HCT116 (cell line): ENCODE results near the gene LRIG3.

Experiments
- CEBPB ChIP-seq: IDR thresholded peaks from 2 replicates; pipeline ENCODE4 v1.6.1; 2012; ENCODE audit warnings: low read depth
- EZH2 ChIP-seq: fragments of 200-600 bp; sonication (generic); IDR thresholded peaks from 2 replicates; pipeline ENCODE4 v1.6.1; 2017; ENCODE audit warnings: antibody characterized with exemption, mixed run types
- POLR2A ChIP-seq: IDR thresholded peaks from 2 replicates; pipeline ENCODE4 v1.7.0; 2011; ENCODE audit warnings: borderline replicate concordance; ENCODE audit not compliant: insufficient read depth, insufficient read length; ENCODE audit errors: extremely low read depth
- POLR2AphosphoS5 ChIP-seq: IDR thresholded peaks from 2 replicates; pipeline ENCODE4 v1.6.1; 2011; ENCODE audit warnings: mild to moderate bottlenecking, low read depth, low read length, moderate library complexity
- RAD21 ChIP-seq: IDR thresholded peaks from 2 replicates; pipeline ENCODE4 v1.6.1; 2012; ENCODE audit warnings: low read depth, mild to moderate bottlenecking
- SP1 ChIP-seq: IDR thresholded peaks from 2 replicates; pipeline ENCODE4 v1.6.1; 2012; ENCODE audit warnings: low read depth
- TF ChIP-seq, protein P1 (sequence below), 3 experiments: fragments of 200-600 bp in 1 of 3; sonication (generic) in 1 of 3; IDR thresholded peaks in 2 of 3; conservative IDR thresholded peaks in 1 of 3; 2 replicates each; pipeline ENCODE4 v1.5.1; 2012 to 2017; ENCODE audit warnings: low read depth in 2 of 3, low read length in 2 of 3, antibody characterized with exemption in 1 of 3, borderline replicate concordance in 1 of 3, control low read depth in 1 of 3, mild to moderate bottlenecking in 1 of 3, mixed read lengths in 1 of 3, mixed run types in 1 of 3, moderate library complexity in 1 of 3; ENCODE audit not compliant: insufficient read depth in 1 of 3
- TF ChIP-seq, protein P2 (sequence below): IDR thresholded peaks from 2 replicates; pipeline ENCODE4 v1.6.1; 2012; ENCODE audit warnings: low read depth

DNA sequence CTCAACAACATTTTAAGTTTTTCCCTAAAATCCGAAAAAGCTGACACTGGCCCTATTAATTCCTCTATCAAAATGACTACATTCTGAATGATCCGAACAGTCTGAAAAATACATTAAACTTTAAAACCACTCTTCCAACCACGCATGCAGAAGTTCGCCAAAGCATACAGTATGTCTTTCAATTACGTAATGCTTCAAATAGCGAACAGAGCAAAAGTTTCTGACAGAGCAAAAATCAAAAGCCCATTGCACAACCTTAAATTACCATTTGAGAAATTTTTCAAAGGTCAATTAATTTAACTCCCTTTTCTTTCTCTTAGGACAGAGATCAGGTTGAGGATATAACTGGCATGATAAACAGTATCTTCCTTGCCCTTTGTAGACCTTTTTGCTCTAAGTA is 33.2 kb downstream of the LRIG3 start:
- TF ChIP-seq, protein P1, sequence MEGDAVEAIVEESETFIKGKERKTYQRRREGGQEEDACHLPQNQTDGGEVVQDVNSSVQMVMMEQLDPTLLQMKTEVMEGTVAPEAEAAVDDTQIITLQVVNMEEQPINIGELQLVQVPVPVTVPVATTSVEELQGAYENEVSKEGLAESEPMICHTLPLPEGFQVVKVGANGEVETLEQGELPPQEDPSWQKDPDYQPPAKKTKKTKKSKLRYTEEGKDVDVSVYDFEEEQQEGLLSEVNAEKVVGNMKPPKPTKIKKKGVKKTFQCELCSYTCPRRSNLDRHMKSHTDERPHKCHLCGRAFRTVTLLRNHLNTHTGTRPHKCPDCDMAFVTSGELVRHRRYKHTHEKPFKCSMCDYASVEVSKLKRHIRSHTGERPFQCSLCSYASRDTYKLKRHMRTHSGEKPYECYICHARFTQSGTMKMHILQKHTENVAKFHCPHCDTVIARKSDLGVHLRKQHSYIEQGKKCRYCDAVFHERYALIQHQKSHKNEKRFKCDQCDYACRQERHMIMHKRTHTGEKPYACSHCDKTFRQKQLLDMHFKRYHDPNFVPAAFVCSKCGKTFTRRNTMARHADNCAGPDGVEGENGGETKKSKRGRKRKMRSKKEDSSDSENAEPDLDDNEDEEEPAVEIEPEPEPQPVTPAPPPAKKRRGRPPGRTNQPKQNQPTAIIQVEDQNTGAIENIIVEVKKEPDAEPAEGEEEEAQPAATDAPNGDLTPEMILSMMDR (IDR thresholded peaks at IDR 0.05 in 2 of 3, conservative IDR thresholded peaks at IDR 0.05 in 1 of 3; ENCODE audit: borderline replicate concordance in 1 of 3, insufficient read depth in 1 of 3, low read depth in 2 of 3, low read length in 2 of 3) = no peak
- no peak for TF ChIP-seq SP1
- no peak for TF ChIP-seq EZH2
- TF ChIP-seq POLR2A = no peak
- no peak for TF ChIP-seq POLR2AphosphoS5
- TF ChIP-seq, protein P2, sequence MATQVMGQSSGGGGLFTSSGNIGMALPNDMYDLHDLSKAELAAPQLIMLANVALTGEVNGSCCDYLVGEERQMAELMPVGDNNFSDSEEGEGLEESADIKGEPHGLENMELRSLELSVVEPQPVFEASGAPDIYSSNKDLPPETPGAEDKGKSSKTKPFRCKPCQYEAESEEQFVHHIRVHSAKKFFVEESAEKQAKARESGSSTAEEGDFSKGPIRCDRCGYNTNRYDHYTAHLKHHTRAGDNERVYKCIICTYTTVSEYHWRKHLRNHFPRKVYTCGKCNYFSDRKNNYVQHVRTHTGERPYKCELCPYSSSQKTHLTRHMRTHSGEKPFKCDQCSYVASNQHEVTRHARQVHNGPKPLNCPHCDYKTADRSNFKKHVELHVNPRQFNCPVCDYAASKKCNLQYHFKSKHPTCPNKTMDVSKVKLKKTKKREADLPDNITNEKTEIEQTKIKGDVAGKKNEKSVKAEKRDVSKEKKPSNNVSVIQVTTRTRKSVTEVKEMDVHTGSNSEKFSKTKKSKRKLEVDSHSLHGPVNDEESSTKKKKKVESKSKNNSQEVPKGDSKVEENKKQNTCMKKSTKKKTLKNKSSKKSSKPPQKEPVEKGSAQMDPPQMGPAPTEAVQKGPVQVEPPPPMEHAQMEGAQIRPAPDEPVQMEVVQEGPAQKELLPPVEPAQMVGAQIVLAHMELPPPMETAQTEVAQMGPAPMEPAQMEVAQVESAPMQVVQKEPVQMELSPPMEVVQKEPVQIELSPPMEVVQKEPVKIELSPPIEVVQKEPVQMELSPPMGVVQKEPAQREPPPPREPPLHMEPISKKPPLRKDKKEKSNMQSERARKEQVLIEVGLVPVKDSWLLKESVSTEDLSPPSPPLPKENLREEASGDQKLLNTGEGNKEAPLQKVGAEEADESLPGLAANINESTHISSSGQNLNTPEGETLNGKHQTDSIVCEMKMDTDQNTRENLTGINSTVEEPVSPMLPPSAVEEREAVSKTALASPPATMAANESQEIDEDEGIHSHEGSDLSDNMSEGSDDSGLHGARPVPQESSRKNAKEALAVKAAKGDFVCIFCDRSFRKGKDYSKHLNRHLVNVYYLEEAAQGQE = no peak
- TF ChIP-seq CEBPB = no peak
- TF ChIP-seq RAD21 = no peak
